ENCODE data around the gene RBM5. TPM values are rescaled to one million over a fixed set of nuclear protein-coding genes. Genes with fewer than 3 reads are reported as not detected.

RBM5 gene
- total and polyA plus RNA-seq, 2 experiments from 2014 or later = 44.9 to 111 TPM

- Histone ChIP-seq H3K36me3 (ENCODE audit: insufficient read depth) (peaks cover 63% of the 10 kb centered on the region), H3K4me3 (no peak overlapping the region), H3K4me2 (no peak overlapping the region), H3K27me3 (ENCODE audit: insufficient read depth) (no peaks in the 10 kb centered on the region), H3F3A (replicated peaks; ENCODE audit: low read depth) (peaks cover 33% of the 10 kb centered on the region), H3K9me2 (ENCODE audit: insufficient read depth) (no peaks in the 10 kb centered on the region; the same call in 1 of the 2 replicates), H3K27ac (ENCODE audit: low read depth) (no peak overlapping the region), H3K79me2 (replicated peaks; ENCODE audit: insufficient read depth) (no peaks in the 10 kb centered on the region), H2AFZ (no peak overlapping the region), H3K4me1 (ENCODE audit: insufficient read depth) (no peaks in the 10 kb centered on the region), H4K20me1 (replicated peaks; ENCODE audit: insufficient read depth) (peaks cover 20% of the 10 kb centered on the region)
- no peak for ATAC-seq
- Mint-ChIP-seq H3K27ac (no peak overlapping the region), H3K4me3 (no peak overlapping the region), H3K9me3 (no peaks in the 10 kb centered on the region), H3K4me1 (peaks cover 11% of the 10 kb centered on the region), H3K36me3 (ENCODE audit: low read depth) (peaks cover 71% of the 10 kb centered on the region), H3K27me3 (ENCODE audit: insufficient read depth, low read depth, poor library complexity) (peaks cover 3% of the 10 kb centered on the region)
- DNase-seq (ENCODE audit: low spot score) = no peak
- TF ChIP-seq NANOG (IDR thresholded peaks at IDR 0.05; ENCODE audit: borderline replicate concordance) (no peak), CTCF (conservative IDR thresholded peaks at IDR 0.05; ENCODE audit: low read depth in 2 of 2) (no peak), ZNF331 (CRISPR knock-in tag; IDR thresholded peaks at IDR 0.05; ENCODE audit: low read depth) (no peak), REST (IDR thresholded peaks at IDR 0.05; ENCODE audit: unreplicated experiment) (no peak), ETS1 (IDR thresholded peaks at IDR 0.05) (no peak), STAT1 (IDR thresholded peaks at IDR 0.05; ENCODE audit: unreplicated experiment) (no peak), CREB1 (CRISPR knock-in tag; IDR thresholded peaks at IDR 0.05; ENCODE audit: low read depth) (no peak), EZH2 (IDR thresholded peaks at IDR 0.05; ENCODE audit: low read depth, unreplicated experiment) (no peak), POLR2AphosphoS5 (IDR thresholded peaks at IDR 0.05; ENCODE audit: low read depth) (no peak), ZNF114 (CRISPR knock-in tag; IDR thresholded peaks at IDR 0.05) (no peak), JUNB (IDR thresholded peaks at IDR 0.05; ENCODE audit: unreplicated experiment) (no peak), EZH2phosphoT487 (IDR thresholded peaks at IDR 0.05; ENCODE audit: unreplicated experiment) (no peak), ZNF462 (CRISPR knock-in tag; IDR thresholded peaks at IDR 0.05) (no peak)
These were observed 28.4 kb downstream of the RBM5 start for GRCh38 chr3:50117120-50117519.
